Activated naive CD4-positive, alpha-beta T cell treated with Interleukin-2 at 50 U/mL for 16 hours (primary cell): ENCODE data around the gene KIF6.
"Not testable (repeated sequence)": the region's sequence is repeated elsewhere in the genome, so short reads cannot be mapped to it uniquely, and the experiment has no call there.

ENCODE experiments used
- DNase-seq: peaks from one replicate; pipeline ENCODE4 v3.0.0-alpha.2; 2020

KIF6 gene

GRCh38 chr6:39707962-39708683, 17.1 kb downstream of the KIF6 start:
- DNase-seq: no peak

- no peak for DNase-seq
Measured at GRCh38 chr6:39706819-39707335, 18.3 kb downstream of the KIF6 start.

- DNase-seq: no peak
Measured at GRCh38 chr6:39702265-39702664, 22.9 kb downstream of the KIF6 start.

- DNase-seq: no peak
Measured at GRCh38 chr6:39700362-39700761, 24.8 kb downstream of the KIF6 start.

- no peak for DNase-seq
Measured at GRCh38 chr6:39698789-39699188, 26.4 kb downstream of the KIF6 start.

- DNase-seq: no peak
Measured at GRCh38 chr6:39696986-39697788, 28.0 kb downstream of the KIF6 start.

GRCh38 chr6:39695447-39695846, 29.8 kb downstream of the KIF6 start:
- DNase-seq: no peak

GRCh38 chr6:39693206-39693605, 32.0 kb downstream of the KIF6 start:
- DNase-seq: no peak

GRCh38 chr6:39688494-39688893, 36.7 kb downstream of the KIF6 start:
- no peak for DNase-seq

- no peak for DNase-seq
Measured at GRCh38 chr6:39686976-39687375, 38.2 kb downstream of the KIF6 start.

- DNase-seq: no peak
Measured at GRCh38 chr6:39685938-39686337, 39.3 kb downstream of the KIF6 start.

GRCh38 chr6:39685489-39685826, 39.8 kb downstream of the KIF6 start:
- DNase-seq: no peak

GRCh38 chr6:39684790-39685488, 40.3 kb downstream of the KIF6 start:
- no peak for DNase-seq

GRCh38 chr6:39681674-39682121, 43.5 kb downstream of the KIF6 start:
- no peak for DNase-seq

GRCh38 chr6:39678914-39679313, 46.3 kb downstream of the KIF6 start:
- no peak for DNase-seq

- DNase-seq: not testable (repeated sequence)
Measured at GRCh38 chr6:39677318-39677717, 47.9 kb downstream of the KIF6 start.

- DNase-seq: no peak
Measured at GRCh38 chr6:39670519-39670918, 54.7 kb downstream of the KIF6 start.

GRCh38 chr6:39669973-39670342, 55.2 kb downstream of the KIF6 start:
- no peak for DNase-seq

GRCh38 chr6:39669207-39669972, 55.8 kb downstream of the KIF6 start:
- no peak for DNase-seq

GRCh38 chr6:39666706-39667489, 58.3 kb downstream of the KIF6 start:
- no peak for DNase-seq

GRCh38 chr6:39665861-39666260, 59.3 kb downstream of the KIF6 start:
- DNase-seq: no peak

GRCh38 chr6:39664173-39664572, 61.0 kb downstream of the KIF6 start:
- DNase-seq: no peak
